Activated CD4-positive, alpha-beta T cell treated with anti-CD3 and anti-CD28 coated beads for 4 hours (primary cell): ENCODE results near the gene ANGPT4.
"Not testable (repeated sequence)": the region's sequence is repeated elsewhere in the genome, so short reads cannot be mapped to it uniquely, and the experiment has no call there.

ENCODE experiments used
- DNase-seq, 2 donors: peaks; one replicate each; pipeline ENCODE4 v3.0.0-alpha.2; 2020

ANGPT4 gene

DNA sequence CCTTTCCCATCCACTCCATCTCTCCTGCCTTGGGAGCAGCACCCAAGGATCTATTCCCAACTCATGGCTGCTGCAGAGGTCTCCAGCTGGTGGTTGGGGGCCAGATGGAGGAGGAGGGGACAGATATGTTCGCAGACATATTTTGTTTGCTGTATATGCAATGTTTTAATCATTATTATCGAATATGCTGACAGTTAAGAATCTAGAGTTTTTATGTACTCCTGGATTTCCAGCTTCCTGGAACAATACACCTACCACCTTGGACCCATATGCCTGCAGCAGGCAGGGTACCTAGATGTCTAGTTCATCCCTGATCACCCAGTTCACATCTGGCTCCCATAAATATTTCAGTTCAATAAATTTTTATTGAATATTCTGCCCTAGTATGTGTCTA is 73.6 kb downstream of the ANGPT4 start:
- no peak for DNase-seq

- no peak for DNase-seq
Observed at GRCh38 chr20:841568-842546, 74.3 kb downstream of the ANGPT4 start.

- DNase-seq = no peak
Observed at GRCh38 chr20:840858-841567, 75.1 kb downstream of the ANGPT4 start.

GRCh38 chr20:840503-840857 is 75.7 kb downstream of the ANGPT4 start:
- DNase-seq = no peak

DNA sequence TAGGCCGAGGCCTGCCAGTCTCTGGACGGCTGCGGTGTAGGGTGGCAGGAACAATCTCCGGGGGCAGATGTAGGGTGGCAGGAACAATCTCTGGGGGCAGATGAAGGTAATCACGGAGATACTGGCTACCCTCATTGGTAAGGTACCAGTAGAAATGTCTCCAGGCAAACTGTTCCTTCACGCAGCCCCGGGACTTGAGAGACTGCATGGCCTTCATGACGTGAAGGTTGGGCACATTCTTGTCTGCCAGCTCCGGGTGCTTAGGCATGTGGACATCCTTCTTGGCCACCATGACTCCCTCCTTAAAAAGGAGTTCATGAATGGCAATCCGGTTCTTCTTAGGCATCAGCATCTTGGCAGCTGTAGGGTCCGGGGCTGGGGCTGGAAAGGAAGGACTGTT is 76.5 kb downstream of the ANGPT4 start:
- DNase-seq = no peak

DNA sequence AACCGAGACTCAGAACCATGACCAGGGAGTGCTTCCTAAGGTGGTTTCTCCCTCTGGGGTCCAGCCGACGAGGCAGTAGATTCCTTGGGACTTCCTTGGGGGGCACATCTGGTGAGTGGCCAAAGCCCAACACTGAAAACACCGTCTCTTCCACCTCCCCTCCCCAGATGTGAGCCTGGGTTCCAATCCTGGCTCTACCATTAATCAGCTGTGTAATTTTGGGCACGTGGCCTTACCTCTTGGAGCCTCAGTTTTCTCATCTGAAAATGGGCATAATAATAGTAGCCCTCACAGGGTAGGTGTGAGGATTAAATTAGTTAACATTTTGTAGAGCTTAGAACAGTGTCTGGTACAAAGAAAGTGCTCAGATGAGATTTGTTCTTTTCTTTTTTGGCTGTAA is 77.1 kb downstream of the ANGPT4 start:
- no peak for DNase-seq

GRCh38 chr20:836190-836589 is 79.9 kb downstream of the ANGPT4 start:
- DNase-seq = no peak

DNA sequence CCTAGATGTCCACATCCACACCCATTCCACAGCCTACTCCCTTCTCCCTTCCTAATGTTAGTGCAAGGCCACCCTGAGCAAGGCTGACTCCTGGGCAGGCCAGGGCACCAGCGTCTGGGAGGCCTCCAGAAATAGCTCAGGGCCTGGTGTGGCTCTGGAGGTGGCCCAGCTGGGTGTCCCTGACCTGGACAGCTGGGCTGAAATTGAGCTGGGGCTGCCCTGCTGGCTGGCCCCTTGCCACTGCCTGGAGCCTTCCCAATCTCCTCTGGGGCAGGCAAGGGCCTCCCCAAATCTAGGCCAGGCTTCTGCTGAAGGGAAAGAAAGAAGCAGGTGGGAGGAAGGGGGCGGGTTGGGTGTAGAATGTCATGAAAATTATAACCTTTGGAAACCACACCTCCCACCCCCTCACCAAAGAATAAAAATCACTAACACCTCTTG is 80.5 kb downstream of the ANGPT4 start:
- DNase-seq = peak; percentile 60 to 62

DNA sequence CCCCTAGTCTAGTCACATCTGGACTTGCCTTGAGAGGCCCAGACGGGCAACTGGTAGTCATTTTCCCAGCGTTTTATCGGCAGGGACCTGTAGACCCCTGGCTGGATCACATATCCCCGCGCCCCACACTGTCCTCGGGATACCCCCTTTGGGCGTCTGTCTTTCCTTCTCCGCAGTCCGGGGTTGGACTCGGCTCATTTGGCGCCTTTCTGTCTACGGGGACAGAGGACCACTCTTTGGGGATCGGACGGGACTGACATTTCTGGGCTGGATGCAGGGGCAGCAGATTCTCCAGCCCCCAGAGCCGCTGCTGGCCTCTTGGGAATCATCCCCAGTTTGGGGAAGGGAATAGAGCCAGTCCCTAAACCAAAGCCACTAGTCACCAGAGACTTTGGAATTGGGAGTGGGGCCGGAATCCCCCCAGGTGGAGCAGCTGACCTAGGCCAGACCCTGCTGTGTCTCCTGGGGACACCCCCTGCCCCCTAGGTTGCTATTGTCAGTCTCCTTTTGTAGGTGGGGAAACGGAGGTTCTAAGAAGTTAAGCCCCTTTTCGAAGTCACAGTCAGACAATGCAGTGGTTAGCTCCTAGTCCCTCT is 81.9 kb downstream of the ANGPT4 start:
- DNase-seq = no peak

DNA sequence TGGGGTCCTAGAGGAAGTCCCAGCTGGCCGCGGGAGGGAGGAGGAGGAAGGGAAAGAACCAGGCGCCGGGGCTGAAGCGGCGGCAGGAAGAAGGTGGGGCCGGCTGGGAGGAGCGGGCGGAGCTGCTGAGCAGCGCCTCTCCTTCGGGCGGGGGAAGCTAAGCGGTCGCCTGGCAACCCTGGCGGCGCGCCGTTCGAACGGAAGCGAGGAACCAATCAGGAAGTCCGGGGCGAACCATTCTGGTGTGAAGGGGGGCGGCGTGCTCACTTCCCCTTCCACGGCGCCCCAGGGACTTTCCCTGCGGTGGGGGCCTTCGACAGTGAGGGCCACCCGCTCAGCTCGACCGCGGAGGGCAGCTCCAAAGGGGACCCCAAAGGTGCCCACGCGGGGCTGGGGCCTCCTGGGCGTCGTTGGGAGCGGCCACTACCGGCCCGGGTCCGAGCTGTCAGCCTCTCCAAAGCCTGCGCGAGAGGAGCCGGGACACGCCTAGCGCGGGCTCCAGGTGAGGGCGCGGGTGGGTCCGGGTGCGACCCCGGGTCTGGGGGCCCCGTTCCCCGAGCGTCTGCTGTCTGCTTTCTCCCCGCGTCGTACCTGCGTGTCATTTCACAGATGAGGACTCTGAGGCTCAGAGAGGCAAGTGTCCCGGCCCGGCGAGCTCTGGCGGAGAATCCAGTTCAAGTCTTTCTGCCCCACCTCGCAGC is 82.5 kb downstream of the ANGPT4 start, which contains the start of gene FAM110A:
FAM110A (plus strand) TSS at position 266 of the 701 bp plus-strand sequence. CDS start 11,090 bp downstream, outside the sequence.
- DNase-seq = peak; percentile 94

DNA sequence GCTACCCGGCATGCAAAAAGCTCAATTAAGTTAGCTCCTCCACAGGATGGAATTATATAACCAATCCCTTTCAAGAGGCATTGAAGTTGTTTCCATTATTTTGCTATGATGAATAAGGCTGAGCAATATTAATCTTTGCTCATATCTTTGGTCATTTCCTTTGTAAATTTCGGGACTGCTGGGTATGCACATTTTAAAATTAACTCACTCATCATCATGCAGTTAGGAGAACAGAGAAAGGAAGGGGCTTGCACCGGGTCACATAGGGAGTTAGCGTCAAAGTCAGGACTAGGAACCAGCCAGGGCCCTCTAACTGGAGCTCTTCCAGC is 83.0 kb downstream of the ANGPT4 start:
- DNase-seq = no peak

DNA sequence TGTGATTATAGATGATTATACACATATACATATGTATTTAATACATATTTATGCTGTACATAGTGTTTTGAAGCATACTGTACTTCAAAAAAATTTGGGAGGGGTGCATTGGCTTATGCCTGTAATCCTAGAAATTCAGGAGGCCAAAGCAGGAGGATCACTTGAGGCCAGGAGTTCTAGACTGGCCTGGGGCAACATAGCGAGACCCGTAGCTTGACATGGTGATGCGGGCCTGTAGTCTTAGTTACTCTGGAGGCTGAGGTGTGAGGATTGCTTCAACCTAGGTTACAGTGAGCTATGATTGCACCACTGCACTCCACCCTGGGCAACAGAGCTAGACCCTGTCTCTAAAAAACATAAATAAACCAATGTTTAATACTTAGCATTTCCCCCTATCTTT is 84.2 kb downstream of the ANGPT4 start:
- DNase-seq = no peak

- no peak for DNase-seq
Observed at GRCh38 chr20:831251-831650, 84.9 kb downstream of the ANGPT4 start.

- DNase-seq = no peak
Observed at GRCh38 chr20:830011-830521, 86.1 kb downstream of the ANGPT4 start.

DNA sequence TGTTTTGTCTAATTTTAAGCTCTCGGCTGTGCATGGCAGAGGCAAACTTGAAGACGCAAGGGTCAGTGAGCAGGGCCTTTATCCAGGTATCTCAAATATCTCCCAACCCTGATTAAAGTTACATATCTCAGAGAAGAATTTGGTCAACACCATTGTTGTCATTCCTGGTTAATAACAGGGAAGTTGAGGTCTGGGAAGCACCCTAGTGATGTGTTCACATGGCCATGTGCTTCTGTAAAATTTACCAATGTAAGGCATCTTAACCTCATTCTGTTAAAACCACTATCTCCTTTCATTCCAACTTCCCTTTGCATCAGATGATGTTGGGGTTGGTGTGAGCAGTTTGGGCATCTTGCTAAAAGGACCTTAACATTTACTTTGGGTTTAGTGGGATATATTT is 86.6 kb downstream of the ANGPT4 start:
- no peak for DNase-seq

DNA sequence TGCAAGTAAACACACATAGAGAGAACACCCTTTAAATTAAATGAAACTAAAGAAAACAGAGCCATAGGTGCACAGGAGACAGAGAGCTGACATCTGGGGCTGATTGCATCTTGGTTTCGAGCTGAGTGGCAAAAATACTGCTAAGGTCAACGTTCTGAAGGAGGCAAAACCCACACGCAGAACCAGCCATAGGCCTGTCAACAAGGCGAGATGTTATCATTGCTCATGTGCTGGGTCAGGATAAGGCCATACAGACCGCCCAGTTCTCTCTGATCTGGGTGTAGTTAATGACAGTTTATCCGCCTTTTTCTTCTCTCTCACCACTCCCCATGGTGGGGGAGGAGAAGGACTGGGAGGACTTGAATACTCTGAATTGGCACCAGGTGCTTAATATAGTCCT is 87.1 kb downstream of the ANGPT4 start:
- no peak for DNase-seq

GRCh38 chr20:827981-828380 is 88.2 kb downstream of the ANGPT4 start:
- not testable (repeated sequence) for DNase-seq

DNA sequence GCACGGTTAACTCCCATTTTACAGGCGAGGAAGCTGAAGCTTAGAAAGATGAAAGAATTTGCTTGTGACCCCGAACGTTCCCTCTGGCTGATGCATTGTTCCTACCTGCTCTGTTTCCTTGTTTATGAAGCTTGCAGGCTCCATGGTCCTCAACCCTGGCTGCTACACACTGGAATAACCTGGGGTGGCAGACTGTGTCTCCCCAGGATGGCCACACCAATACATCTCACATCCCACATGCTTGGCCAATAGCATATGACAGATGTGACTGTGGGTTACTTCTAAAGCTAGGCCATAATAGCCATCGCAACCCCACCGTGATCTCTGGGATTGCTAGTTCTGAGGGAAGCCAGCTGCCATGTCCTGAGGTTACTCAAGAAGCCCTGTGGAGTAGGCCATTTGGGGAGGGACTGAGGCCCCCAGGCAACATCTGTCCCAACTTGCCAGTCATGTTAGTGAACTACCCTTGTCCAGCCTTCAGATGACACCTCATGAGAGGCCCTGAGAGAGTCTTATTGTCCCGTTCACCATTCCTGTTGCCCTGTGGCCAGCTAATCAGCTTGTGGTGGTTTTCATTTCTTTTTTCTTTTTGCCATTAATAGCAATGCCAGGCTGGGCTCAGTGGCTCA is 89.3 kb downstream of the ANGPT4 start:
- no peak for DNase-seq

- no peak for DNase-seq
Observed at GRCh38 chr20:825710-826421, 90.3 kb downstream of the ANGPT4 start.

GRCh38 chr20:824916-825315 is 91.2 kb downstream of the ANGPT4 start:
- no peak for DNase-seq

- no peak for DNase-seq
Observed at GRCh38 chr20:824490-824889, 91.6 kb downstream of the ANGPT4 start.

DNA sequence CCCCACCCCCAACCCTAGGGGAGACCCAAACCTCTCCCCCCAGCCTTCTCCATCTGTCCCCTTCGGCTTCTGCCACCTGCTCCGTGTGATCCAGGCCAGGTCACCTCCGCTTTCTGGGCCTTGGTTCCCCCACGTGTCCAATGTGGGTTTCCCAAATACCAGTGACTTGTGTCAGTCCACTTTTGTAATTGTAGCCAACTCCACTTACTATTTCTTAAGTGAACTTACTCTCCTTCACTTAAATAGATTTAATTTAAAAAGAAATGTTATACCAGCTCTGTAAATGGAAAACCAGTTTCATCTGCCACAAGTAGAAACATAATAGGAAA is 92.6 kb downstream of the ANGPT4 start:
- DNase-seq = no peak
